NCI-H345 treated with DMSO at 0.1 percent for 48 hours (cell line): ENCODE measurements around the gene DYNC2I2.
"Not testable (repeated sequence)": the region's sequence is repeated elsewhere in the genome, so short reads cannot be mapped to it uniquely, and the experiment has no call there.

Experiments used
- DNase-seq: peaks from one replicate; lab custom pipeline; 2025; ENCODE audit not compliant: unreplicated experiment; lab: John Stamatoyannopoulos, UW

The DYNC2I2 gene

DNA sequence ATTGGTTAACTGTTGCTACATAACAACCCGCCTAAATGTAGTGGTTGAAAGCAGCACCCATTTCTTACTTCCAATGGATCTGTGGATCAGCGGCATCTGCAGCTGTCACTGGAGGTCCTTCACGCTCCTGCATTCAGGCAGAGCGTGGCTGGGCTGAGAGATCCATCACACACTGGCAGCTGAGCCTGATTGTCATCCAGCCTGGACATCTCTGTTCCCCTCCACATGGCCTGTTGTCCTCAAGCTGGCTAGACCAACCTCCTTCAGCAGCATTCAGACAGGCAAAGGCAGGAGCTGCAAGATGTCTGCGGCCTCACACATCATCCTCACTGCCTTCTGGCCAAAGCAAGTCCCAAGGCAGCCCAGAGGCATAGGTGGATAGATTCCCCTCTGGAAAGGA lies 36.9 kb downstream of the DYNC2I2 start:
- DNase-seq, result no peak

- DNase-seq, result no peak
Measured at GRCh38 chr9:128619127-128619526, 37.5 kb downstream of the DYNC2I2 start.

- DNase-seq, result no peak
Measured at GRCh38 chr9:128617943-128618342, 38.7 kb downstream of the DYNC2I2 start.

DNA sequence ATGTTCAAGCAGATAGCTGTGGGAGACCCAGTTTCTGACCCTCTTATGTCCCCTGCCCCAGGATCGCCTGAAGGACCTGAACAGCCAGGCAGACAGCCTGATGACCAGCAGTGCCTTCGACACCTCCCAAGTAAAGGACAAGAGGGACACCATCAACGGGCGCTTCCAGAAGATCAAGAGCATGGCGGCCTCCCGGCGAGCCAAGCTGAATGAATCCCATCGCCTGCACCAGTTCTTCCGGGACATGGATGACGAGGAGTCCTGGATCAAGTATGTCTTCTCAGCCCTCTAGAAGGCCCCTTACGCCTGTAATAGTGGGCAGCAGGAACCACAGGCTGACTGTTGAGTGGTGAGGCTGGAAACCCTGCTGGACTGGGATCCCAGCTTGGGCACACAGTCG lies 41.1 kb downstream of the DYNC2I2 start:
- DNase-seq, result no peak

GRCh38 chr9:128614728-128615127 lies 41.9 kb downstream of the DYNC2I2 start:
- DNase-seq, result no peak

DNA sequence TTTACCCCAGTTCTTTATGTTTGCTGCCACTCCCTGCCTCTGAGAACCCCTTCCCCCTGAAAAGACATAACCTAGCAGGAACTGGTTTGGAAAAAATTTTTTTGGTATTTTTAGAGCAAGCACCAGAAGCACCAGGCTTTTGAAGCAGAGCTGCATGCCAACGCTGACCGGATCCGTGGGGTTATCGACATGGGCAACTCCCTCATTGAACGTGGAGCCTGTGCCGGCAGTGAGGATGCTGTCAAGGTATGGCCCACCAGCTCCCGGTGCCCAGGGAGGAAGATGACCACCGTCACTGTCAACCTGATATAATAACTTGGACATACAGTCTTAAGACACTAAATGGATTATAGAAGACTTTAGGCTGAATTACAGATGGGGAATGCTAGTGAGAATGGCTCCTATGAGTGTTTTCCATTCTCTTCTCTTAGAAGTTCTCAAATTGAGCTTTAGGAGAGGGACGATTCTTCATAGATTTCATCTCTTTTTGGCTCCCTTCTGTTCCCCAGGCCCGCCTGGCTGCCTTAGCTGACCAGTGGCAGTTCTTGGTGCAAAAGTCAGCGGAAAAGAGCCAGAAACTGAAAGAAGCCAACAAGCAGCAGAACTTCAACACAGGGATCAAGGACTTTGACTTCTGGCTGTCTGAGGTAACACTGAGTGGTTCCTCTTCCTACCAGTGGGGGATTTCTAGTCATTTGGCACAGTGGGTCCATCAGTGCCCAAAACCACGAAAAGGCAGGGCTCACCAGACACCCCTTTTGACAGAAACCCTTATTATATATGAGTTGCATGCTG lies 44.9 kb downstream of the DYNC2I2 start:
- no peak for DNase-seq

DNA sequence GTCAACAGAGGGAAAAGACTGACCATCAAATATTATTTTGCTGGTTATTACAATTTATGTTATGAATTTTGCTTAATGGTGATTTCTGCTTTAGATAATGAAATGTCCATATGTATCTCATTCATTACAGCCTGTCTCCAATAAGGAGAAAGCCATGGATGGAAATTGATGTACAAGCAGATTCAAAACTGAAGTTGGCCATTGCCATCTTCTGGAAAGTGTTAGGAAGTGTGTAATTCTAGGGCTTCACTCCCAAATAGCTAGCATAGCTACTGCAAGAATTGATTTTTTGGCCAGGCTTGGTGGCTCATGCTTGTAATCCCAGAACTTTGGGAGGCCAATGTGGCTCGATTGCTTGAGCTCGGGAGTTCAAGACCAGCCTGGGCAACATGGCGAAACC lies 45.8 kb downstream of the DYNC2I2 start:
- DNase-seq, result no peak

DNA sequence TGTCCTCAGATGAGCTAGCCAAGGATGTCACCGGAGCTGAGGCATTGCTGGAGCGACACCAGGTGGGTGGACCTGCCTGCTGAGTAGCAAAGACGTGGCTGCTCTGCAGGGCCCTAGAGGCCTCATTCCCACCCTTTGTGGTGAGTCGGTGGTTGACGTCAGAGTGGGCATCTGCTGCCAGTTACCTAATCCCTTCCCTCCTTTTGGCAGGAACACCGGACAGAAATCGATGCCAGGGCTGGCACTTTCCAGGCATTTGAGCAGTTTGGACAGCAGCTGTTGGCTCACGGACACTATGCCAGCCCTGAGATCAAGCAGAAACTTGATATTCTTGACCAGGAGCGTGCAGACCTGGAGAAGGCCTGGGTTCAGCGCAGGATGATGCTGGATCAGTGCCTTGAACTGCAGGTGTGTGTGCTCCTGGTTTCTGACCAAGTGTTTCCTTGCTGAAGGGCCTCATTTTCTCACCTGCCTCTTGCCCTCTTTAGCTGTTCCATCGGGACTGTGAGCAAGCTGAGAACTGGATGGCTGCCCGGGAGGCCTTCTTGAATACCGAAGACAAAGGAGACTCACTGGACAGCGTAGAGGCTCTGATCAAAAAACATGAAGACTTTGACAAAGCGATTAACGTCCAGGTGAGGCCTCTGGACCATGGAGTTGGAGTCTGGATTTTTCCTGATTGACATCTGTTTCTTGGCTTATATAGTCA lies 48.9 kb downstream of the DYNC2I2 start:
- DNase-seq, result no peak

GRCh38 chr9:128603697-128604096 lies 53.0 kb downstream of the DYNC2I2 start:
- no peak for DNase-seq

GRCh38 chr9:128600099-128600498 lies 56.5 kb downstream of the DYNC2I2 start:
- DNase-seq, result no peak

DNA sequence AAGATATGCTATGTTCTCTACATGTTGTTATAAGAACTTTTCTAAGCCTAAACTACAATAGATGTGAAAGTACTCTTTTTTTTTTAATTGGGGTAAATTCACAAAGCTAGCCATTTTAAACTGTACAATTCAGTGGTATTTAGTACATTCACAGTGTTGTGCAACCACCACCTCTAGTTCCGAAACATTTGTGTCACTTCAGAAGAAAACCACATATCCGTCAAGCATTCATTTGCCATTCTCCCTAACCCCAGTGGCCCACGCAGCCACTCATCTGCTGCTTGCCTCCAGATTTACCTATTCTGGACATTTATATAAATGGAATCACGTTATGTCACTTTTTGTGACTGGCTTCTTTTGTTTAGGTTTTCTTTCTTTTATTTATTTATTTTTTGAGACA lies 61.2 kb downstream of the DYNC2I2 start:
- no peak for DNase-seq

DNA sequence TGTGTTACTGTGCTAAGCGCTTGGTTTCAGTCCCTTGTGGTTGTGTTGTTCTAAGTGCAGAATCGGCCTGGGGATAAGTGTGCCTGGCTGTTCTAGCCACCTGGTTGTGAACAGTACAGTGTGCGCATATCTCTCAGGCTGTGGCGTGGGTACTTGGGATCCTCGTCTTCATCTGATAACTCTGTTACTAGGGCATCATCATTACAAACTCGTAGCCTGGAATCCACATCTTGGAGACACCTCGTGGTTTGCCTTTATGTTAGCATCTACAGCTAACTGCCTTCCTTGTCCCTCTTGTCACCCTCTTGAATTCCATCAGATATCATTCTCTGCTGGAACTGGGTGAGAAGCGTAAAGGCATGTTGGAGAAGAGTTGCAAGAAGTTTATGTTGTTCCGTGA lies 62.8 kb downstream of the DYNC2I2 start:
- DNase-seq, result no peak

GRCh38 chr9:128593039-128593438 lies 63.6 kb downstream of the DYNC2I2 start:
- DNase-seq, result no peak

DNA sequence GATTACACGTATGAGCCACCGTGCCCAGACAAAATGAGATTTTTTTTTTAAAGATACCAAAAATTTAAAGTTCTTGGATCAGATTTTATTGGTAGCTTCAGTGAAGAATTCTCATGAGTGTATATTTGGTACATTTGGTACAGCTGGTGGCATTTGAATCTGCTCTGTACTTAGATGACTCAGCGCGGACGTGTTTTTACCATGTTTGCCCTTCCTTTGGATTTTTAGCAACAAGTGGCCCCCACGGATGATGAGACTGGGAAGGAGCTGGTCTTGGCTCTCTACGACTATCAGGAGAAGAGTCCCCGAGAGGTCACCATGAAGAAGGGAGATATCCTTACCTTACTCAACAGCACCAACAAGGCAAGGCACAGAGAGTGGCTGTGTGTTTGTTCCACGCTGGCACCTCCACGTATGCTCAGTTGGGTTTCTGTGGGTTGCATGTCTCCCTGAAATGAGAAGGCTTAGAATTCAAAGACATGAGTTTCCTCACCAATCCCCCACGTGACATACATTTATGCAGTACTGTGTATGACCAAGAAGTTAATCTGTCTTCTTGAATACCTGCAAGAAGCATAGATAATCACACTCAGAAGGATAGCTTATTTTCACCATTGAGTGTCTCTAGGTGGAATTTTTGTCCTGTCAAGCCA lies 67.9 kb downstream of the DYNC2I2 start:
- DNase-seq, result no peak

DNA sequence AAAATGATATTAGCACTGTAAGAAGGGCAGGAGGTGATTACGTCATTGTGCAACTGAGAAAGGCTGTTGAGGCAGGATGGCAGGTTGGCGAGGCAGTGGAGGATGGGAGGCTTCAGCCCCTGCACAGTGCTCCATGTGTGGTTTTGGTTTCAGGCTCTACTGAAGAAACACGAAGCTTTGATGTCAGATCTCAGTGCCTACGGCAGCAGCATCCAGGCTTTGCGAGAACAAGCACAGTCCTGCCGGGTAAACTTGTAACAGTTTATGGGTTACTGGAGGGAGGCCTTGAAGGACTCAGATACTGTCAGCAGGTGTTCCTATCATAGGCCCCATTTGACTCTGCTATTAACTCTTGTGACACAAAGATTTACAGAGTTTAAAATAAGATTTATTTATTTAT lies 69.2 kb downstream of the DYNC2I2 start:
- DNase-seq, result no peak

DNA sequence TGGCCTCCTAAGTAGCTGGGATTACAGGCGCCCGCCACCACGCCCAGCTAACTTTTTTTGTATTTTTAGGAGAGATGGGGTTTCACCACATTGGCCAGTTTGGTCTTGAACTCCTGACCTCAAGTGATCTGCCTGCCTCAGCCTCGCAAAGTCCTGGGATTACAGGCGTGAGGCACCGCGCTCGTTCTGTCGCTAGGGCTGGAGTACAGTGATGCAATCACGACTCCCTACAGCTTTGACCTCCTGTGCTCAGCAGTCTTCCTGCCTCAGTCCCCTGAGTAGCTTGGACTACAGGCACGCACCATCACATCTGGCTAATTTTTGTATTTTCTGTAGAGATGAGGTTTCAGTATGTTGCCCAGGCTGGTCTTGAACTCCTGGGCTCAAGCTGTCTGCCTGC lies 69.7 kb downstream of the DYNC2I2 start:
- not testable (repeated sequence) for DNase-seq

GRCh38 chr9:128585155-128585554 lies 71.5 kb downstream of the DYNC2I2 start:
- not testable (repeated sequence) for DNase-seq
